GM19324 (cell line): Measurements from ENCODE around the gene UPK2.

ENCODE experiments used
- ATAC-seq: cut with Tn5 transposase; IDR thresholded peaks from one replicate; pipeline ENCODE4 v1.9.1; 2021; ENCODE audit warnings: mild to moderate bottlenecking, moderate library complexity; ENCODE audit not compliant: unreplicated experiment, low FRiP score

UPK2 gene

GRCh38 chr11:118917481-118918127 is 38.5 kb upstream of the UPK2 start:
- ATAC-seq, result no peak

- ATAC-seq, result no peak
Observed at GRCh38 chr11:118918128-118918685, 37.9 kb upstream of the UPK2 start.

GRCh38 chr11:118918686-118919280 is 37.3 kb upstream of the UPK2 start:
- no peak for ATAC-seq

- ATAC-seq, result no peak
Observed at GRCh38 chr11:118921121-118921928, 34.8 kb upstream of the UPK2 start.

GRCh38 chr11:118921929-118922744 is 34.0 kb upstream of the UPK2 start:
- no peak for ATAC-seq

GRCh38 chr11:118922745-118923627 is 33.1 kb upstream of the UPK2 start:
- no peak for ATAC-seq

- ATAC-seq, result no peak
Observed at GRCh38 chr11:118923721-118924587, 32.1 kb upstream of the UPK2 start.

- no peak for ATAC-seq
Observed at GRCh38 chr11:118924591-118925585, 31.2 kb upstream of the UPK2 start.

GRCh38 chr11:118927554-118928100 is 28.5 kb upstream of the UPK2 start:
- no peak for ATAC-seq

- peak; percentile 38 for ATAC-seq
Observed at GRCh38 chr11:118928101-118928869, 27.8 kb upstream of the UPK2 start.

GRCh38 chr11:118928870-118929500 is 27.1 kb upstream of the UPK2 start:
- ATAC-seq, result no peak

- ATAC-seq, result no peak
Observed at GRCh38 chr11:118929501-118930093, 26.5 kb upstream of the UPK2 start.

- ATAC-seq, result no peak
Observed at GRCh38 chr11:118930094-118930712, 25.9 kb upstream of the UPK2 start.

GRCh38 chr11:118931571-118931970 is 24.5 kb upstream of the UPK2 start:
- ATAC-seq, result no peak

GRCh38 chr11:118933486-118933885 is 22.6 kb upstream of the UPK2 start:
- no peak for ATAC-seq
